ENCODE measurements around the gene RBFOX2. TPM values are rescaled to one million over a fixed set of nuclear protein-coding genes. Genes with fewer than 3 reads are reported as not detected.

RBFOX2 gene
- total and polyA plus RNA-seq, 2 of the 13 experiments (the other 11 are each of a cell fraction or from before 2014, with no cell fraction given) = 37.3 to 40.4 TPM

GRCh38 chr22:35921777-35922176 lies 106.8 kb downstream of the RBFOX2 start (continued):
- TF ChIP-seq, protein P1, sequence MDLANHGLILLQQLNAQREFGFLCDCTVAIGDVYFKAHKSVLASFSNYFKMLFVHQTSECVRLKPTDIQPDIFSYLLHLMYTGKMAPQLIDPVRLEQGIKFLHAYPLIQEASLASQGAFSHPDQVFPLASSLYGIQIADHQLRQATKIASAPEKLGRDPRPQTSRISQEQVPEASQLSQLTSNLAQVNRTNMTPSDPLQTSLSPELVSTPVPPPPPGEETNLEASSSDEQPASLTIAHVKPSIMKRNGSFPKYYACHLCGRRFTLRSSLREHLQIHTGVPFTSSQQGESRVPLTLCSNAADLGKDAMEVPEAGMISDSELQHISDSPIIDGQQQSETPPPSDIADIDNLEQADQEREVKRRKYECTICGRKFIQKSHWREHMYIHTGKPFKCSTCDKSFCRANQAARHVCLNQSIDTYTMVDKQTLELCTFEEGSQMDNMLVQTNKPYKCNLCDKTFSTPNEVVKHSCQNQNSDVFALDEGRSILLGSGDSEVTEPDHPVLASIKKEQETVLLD (CRISPR knock-in tag; IDR thresholded peaks at IDR 0.05; ENCODE audit: low read depth) = no peak
- peak; percentile 27 for TF ChIP-seq TEAD3 (CRISPR knock-in tag; optimal IDR thresholded peaks at IDR 0.05; ENCODE audit: borderline replicate concordance)
- TF ChIP-seq DMAP1 (CRISPR knock-in tag; IDR thresholded peaks at IDR 0.05) = no peak
- TF ChIP-seq ZNF18 (CRISPR knock-in tag; IDR thresholded peaks at IDR 0.05; ENCODE audit: insufficient replicate concordance) = peak; percentile 69
- TF ChIP-seq RXRB (CRISPR knock-in tag; IDR thresholded peaks at IDR 0.05; ENCODE audit: borderline replicate concordance) = peak; percentile 44; the same call in 1 of the 2 replicates
- no peak for TF ChIP-seq NR3C1 (CRISPR knock-in tag; IDR thresholded peaks at IDR 0.05)
- TF ChIP-seq RAD21 (CRISPR knock-in tag; IDR thresholded peaks at IDR 0.05) = peak; percentile 56; the same call in 1 of the 2 replicates
- TF ChIP-seq ATM (IDR thresholded peaks at IDR 0.05; ENCODE audit: borderline replicate concordance) = no peak
- TF ChIP-seq ELF3 (CRISPR knock-in tag; IDR thresholded peaks at IDR 0.05) = peak; percentile 35; the same call in 1 of the 2 replicates
- TF ChIP-seq, protein P2, sequence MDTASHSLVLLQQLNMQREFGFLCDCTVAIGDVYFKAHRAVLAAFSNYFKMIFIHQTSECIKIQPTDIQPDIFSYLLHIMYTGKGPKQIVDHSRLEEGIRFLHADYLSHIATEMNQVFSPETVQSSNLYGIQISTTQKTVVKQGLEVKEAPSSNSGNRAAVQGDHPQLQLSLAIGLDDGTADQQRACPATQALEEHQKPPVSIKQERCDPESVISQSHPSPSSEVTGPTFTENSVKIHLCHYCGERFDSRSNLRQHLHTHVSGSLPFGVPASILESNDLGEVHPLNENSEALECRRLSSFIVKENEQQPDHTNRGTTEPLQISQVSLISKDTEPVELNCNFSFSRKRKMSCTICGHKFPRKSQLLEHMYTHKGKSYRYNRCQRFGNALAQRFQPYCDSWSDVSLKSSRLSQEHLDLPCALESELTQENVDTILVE (CRISPR knock-in tag; IDR thresholded peaks at IDR 0.05) = 0 out of 2 replicates have a peak, but pooled peaks have one; percentile 32
- peak; percentile 17; the same call in 1 of the 2 replicates for TF ChIP-seq ZSCAN9 (CRISPR knock-in tag; IDR thresholded peaks at IDR 0.05; ENCODE audit: borderline replicate concordance)
- TF ChIP-seq, protein P3, sequence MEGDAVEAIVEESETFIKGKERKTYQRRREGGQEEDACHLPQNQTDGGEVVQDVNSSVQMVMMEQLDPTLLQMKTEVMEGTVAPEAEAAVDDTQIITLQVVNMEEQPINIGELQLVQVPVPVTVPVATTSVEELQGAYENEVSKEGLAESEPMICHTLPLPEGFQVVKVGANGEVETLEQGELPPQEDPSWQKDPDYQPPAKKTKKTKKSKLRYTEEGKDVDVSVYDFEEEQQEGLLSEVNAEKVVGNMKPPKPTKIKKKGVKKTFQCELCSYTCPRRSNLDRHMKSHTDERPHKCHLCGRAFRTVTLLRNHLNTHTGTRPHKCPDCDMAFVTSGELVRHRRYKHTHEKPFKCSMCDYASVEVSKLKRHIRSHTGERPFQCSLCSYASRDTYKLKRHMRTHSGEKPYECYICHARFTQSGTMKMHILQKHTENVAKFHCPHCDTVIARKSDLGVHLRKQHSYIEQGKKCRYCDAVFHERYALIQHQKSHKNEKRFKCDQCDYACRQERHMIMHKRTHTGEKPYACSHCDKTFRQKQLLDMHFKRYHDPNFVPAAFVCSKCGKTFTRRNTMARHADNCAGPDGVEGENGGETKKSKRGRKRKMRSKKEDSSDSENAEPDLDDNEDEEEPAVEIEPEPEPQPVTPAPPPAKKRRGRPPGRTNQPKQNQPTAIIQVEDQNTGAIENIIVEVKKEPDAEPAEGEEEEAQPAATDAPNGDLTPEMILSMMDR (CRISPR knock-in tag; IDR thresholded peaks at IDR 0.05) = peak; percentile 84
- TF ChIP-seq SPEN (CRISPR knock-in tag; IDR thresholded peaks at IDR 0.05; ENCODE audit: low read depth) = peak; percentile 46; the same call in 1 of the 2 replicates
- TF ChIP-seq, protein P4, sequence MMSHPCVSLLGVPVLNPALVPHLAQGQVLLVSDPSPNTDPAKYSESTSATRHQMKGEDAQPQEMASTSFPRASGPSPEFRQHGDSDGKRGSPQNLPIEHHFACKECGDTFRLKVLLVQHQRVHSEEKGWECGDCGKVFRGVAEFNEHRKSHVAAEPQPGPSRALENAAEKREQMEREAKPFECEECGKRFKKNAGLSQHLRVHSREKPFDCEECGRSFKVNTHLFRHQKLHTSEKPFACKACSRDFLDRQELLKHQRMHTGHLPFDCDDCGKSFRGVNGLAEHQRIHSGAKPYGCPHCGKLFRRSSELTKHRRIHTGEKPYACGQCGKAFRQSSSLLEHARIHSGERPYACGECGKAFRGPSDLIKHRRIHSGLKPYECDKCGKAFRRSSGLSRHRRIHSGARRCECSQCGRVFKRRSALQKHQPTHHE (CRISPR knock-in tag; IDR thresholded peaks at IDR 0.05; ENCODE audit: borderline replicate concordance) = no peak
- no peak for TF ChIP-seq ZNF556 (CRISPR knock-in tag; IDR thresholded peaks at IDR 0.05; ENCODE audit: borderline replicate concordance)
- 0 out of 2 replicates have a peak, but pooled peaks have one; percentile 9 for TF ChIP-seq SOX5 (CRISPR knock-in tag; IDR thresholded peaks at IDR 0.05; ENCODE audit: borderline replicate concordance)
- TF ChIP-seq SNAPC5 (CRISPR knock-in tag; IDR thresholded peaks at IDR 0.05; ENCODE audit: borderline replicate concordance) = no peak
- peak; percentile 52; the same call in 1 of the 2 replicates for TF ChIP-seq ZFP36L1 (CRISPR knock-in tag; IDR thresholded peaks at IDR 0.05)
- TF ChIP-seq SOX13 (IDR thresholded peaks at IDR 0.05) = no peak
- TF ChIP-seq SOX13 (CRISPR knock-in tag; conservative IDR thresholded peaks at IDR 0.05 in 1 of 2, IDR thresholded peaks at IDR 0.05 in 1 of 2) = peak in 1 of 2 experiments; percentile 15; a peak in 1 of 4 replicates
- TF ChIP-seq ATF2 (CRISPR knock-in tag; IDR thresholded peaks at IDR 0.05) = 0 out of 2 replicates have a peak, but pooled peaks have one; percentile 24
